ENCODE data around the gene WDR91. TPM values are rescaled to one million over a fixed set of nuclear protein-coding genes. Genes with fewer than 3 reads are reported as not detected.
A peak's percentile ranks its signal among the peaks of the same experiment; 100 is the strongest.

The WDR91 gene
- total RNA-seq, 1 donor from 2014 or later = 30.0 TPM

DNA sequence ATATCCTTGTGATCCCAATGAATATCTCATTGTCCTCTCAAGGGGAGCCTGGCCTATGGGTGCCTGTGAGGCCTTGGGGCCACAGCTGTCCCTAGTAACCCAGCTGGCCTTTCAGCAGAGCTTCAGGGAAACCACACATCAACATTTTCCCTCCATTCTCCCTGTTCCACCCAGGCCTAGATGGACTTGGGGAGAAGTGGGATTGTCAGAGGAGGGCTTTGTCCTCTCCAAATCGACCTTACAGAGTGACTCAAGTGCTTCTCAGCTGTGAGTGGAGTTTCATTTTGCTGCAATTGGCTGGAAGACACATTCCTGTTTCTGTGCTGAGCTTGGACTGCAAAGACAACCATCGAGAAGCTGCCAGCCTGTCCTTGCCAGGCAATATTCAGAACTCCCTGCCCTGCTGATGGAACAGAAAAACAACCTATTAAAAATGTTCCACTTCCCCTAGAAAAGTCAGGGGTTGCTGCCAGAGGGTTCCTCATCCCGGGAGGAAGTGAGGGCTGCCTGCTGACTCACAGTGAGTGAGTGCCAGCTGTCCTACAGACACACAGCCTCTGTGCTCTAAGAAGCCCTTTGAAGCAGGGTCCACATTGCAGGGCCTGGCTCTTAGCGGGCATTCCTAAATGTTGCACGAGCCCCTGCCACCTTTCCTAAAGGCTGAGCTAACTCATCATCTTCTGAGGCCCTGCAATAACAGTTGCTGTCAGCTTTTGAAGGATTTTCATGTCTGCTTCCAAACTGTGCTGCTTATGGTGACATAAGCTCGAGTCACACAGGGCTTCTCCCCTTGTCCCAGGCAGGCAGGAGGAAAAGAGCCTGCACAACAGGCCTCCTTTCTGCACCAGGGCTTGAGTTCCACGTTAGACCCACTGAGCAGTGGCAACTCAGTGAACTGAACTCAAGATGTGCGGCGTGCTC is 42.8 kb upstream of the WDR91 start:
- Histone ChIP-seq H3K4me1 (peaks cover 16% of the 10 kb centered on the region), H3K4me3 (no peak overlapping the region), H3K9me3 (no peaks in the 10 kb centered on the region), H3K27ac (peak overlapping the region; percentile 82), H3K27me3 (no peaks in the 10 kb centered on the region), H3K36me3 (no peaks in the 10 kb centered on the region)
- intact Hi-C loops (cut with DNase I) = no loop called here
- DNase-seq (peak; percentile 73), ATAC-seq (peak; percentile 91)
- TF ChIP-seq, protein P1, sequence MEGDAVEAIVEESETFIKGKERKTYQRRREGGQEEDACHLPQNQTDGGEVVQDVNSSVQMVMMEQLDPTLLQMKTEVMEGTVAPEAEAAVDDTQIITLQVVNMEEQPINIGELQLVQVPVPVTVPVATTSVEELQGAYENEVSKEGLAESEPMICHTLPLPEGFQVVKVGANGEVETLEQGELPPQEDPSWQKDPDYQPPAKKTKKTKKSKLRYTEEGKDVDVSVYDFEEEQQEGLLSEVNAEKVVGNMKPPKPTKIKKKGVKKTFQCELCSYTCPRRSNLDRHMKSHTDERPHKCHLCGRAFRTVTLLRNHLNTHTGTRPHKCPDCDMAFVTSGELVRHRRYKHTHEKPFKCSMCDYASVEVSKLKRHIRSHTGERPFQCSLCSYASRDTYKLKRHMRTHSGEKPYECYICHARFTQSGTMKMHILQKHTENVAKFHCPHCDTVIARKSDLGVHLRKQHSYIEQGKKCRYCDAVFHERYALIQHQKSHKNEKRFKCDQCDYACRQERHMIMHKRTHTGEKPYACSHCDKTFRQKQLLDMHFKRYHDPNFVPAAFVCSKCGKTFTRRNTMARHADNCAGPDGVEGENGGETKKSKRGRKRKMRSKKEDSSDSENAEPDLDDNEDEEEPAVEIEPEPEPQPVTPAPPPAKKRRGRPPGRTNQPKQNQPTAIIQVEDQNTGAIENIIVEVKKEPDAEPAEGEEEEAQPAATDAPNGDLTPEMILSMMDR (IDR thresholded peaks at IDR 0.05) = no peak

GRCh38 chr7:135251496-135252391 is 40.4 kb upstream of the WDR91 start:
- no peaks in the 10 kb centered on the region for H3K9me3 ChIP-seq
- ATAC-seq (no peak), DNase-seq (peak; percentile 17)
- TF ChIP-seq, protein P1 (IDR thresholded peaks at IDR 0.05) = no peak
- intact Hi-C loops (cut with DNase I) = no loop called here
- no peak overlapping the region for H3K4me3 ChIP-seq
- H3K36me3 ChIP-seq = no peaks in the 10 kb centered on the region
- H3K27me3 ChIP-seq = no peaks in the 10 kb centered on the region
- H3K27ac ChIP-seq = no peak overlapping the region
- peaks cover 16% of the 10 kb centered on the region for H3K4me1 ChIP-seq

DNA sequence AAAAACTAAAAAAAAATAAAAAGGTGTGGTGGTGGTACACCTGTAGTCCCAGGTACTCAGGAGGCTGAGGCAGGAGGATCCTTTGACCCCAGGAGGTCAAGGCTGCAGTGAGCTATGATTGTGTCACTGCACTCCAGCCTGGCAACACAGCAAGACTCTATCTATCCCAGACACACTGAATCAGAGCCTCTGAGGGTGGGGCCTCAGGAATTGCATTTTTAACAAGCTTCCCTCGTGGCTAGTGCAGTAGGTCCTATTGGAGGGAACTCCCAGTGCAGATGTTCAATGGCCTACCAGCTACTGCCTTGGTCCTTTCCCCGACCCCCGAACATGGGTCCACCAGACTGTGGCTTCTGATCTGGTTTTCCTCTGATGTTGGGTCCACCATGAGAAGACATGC is 37.2 kb upstream of the WDR91 start:
- intact Hi-C loops (cut with DNase I) = no loop called here
- H3K4me3 ChIP-seq = no peak overlapping the region
- H3K36me3 ChIP-seq = no peaks in the 10 kb centered on the region
- peak; percentile 21 for DNase-seq
- H3K9me3 ChIP-seq = no peaks in the 10 kb centered on the region
- no peaks in the 10 kb centered on the region for H3K27me3 ChIP-seq
- H3K4me1 ChIP-seq = peaks cover 2% of the 10 kb centered on the region
- TF ChIP-seq, protein P1 (IDR thresholded peaks at IDR 0.05) = no peak
- ATAC-seq = no peak
- no peak overlapping the region for H3K27ac ChIP-seq

- H3K27ac ChIP-seq = no peak overlapping the region
- no peaks in the 10 kb centered on the region for H3K4me1 ChIP-seq
- no peaks in the 10 kb centered on the region for H3K27me3 ChIP-seq
- DNase-seq (peak; percentile 48), ATAC-seq (no peak)
- H3K36me3 ChIP-seq = no peaks in the 10 kb centered on the region
- H3K9me3 ChIP-seq = no peaks in the 10 kb centered on the region
- TF ChIP-seq, protein P1 (IDR thresholded peaks at IDR 0.05) = no peak
- no peak overlapping the region for H3K4me3 ChIP-seq
- intact Hi-C loops (cut with DNase I) = no loop called here
Observed at GRCh38 chr7:135247746-135248471, 36.6 kb upstream of the WDR91 start.

DNA sequence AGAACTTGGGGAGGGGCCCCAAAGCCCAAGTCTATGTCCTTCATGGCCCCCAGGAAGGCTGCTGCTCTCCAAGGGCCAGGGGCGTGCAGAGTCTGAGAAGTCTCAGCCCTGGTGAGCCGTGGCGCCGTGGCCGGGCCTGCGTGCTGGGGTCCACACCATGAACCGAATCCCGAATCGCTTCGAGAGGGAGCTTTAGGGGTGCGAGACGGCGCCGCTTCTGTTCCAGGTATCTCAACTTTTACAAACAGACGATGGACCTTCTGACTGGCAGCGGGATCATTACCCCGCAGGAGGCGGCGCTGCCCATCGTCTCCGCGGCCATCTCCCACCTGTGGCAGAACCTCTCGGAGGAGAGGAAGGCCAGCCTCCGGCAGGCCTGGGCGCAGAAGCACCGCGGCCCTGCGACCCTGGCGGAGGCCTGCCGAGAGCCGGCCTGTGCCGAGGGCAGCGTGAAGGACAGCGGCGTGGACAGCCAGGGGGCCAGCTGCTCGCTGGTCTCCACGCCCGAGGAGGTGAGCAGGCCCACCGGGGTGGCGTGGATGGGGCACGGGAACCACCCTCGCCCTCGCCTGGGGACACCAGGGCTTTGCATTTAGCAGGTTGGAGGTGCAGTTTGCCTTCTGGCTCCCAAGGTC is 35.0 kb upstream of the WDR91 start:
- ATAC-seq (no peak), DNase-seq (peak; percentile 49)
- intact Hi-C loops (cut with DNase I) = no loop called here
- Histone ChIP-seq H3K4me1 (no peaks in the 10 kb centered on the region), H3K9me3 (no peaks in the 10 kb centered on the region), H3K4me3 (no peak overlapping the region), H3K27ac (no peak overlapping the region), H3K27me3 (no peaks in the 10 kb centered on the region), H3K36me3 (no peaks in the 10 kb centered on the region)
- TF ChIP-seq, protein P1 (IDR thresholded peaks at IDR 0.05) = no peak

Measured in upper lobe of right lung (tissue), 1 donor.